ENCODE data around the gene CRYBA4.
"Not testable (repeated sequence)": the region's sequence is repeated elsewhere in the genome, so short reads cannot be mapped to it uniquely, and the experiment has no call there.

CRYBA4 gene

GRCh38 chr22:26604368-26604767 is 17.4 kb upstream of the CRYBA4 start:
- no peak overlapping the region for H3K27ac ChIP-seq
- no peaks in the 10 kb centered on the region for H3K36me3 ChIP-seq (ENCODE audit: insufficient read depth, low read length)
- H3K9ac ChIP-seq (ENCODE audit: insufficient read length), result no peak overlapping the region
- no peaks in the 10 kb centered on the region for H3K9me3 ChIP-seq (ENCODE audit: low read depth, low read length)
- TF ChIP-seq FOXP2 (optimal IDR thresholded peaks at IDR 0.05; ENCODE audit: control extremely low read depth, extremely low read length, insufficient read depth) (no peak), EZH2 (IDR thresholded peaks at IDR 0.05) (no peak), POLR2AphosphoS5 (IDR thresholded peaks at IDR 0.05; ENCODE audit: borderline replicate concordance, low read depth, low read length) (no peak)
- no peak overlapping the region for H3K4me3 ChIP-seq
- DNase-seq (ENCODE audit: low read depth, low spot score), result no peak

DNA sequence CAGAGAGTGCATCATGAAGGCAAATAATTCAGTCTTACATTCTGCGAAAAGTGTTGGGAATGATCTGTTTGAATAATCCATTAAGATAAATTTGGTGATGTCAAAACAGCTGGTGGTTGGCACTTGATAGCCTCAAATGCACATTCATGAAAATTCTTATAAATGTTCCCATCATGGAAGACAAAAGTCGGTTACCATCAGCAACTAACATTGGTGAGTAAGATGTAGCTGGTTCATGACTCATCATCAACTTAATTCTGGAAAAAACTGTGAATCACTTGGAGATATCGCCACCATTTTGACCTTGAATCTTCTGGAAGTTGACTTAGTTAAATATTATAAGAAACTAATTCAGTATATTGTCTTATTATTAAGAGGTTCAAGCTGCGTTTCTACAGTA is 15.2 kb upstream of the CRYBA4 start:
- no peaks in the 10 kb centered on the region for H3K9me3 ChIP-seq (ENCODE audit: low read depth, low read length)
- no peak overlapping the region for H3K9ac ChIP-seq (ENCODE audit: insufficient read length)
- H3K36me3 ChIP-seq (ENCODE audit: insufficient read depth, low read length), result no peaks in the 10 kb centered on the region
- H3K27ac ChIP-seq, result no peak overlapping the region
- TF ChIP-seq POLR2AphosphoS5 (IDR thresholded peaks at IDR 0.05; ENCODE audit: borderline replicate concordance, low read depth, low read length) (no peak), EZH2 (IDR thresholded peaks at IDR 0.05) (no peak), FOXP2 (optimal IDR thresholded peaks at IDR 0.05; ENCODE audit: control extremely low read depth, extremely low read length, insufficient read depth) (no peak)
- H3K4me3 ChIP-seq, result no peak overlapping the region
- no peak for DNase-seq (ENCODE audit: low read depth, low spot score)

GRCh38 chr22:26608129-26608528 is 13.6 kb upstream of the CRYBA4 start:
- Histone ChIP-seq H3K9me3 (ENCODE audit: low read depth, low read length) (no peaks in the 10 kb centered on the region), H3K36me3 (ENCODE audit: insufficient read depth, low read length) (no peaks in the 10 kb centered on the region), H3K27ac (no peak overlapping the region), H3K9ac (ENCODE audit: insufficient read length) (no peak overlapping the region), H3K4me3 (no peak overlapping the region)
- no peak for DNase-seq (ENCODE audit: low read depth, low spot score)
- no peak for TF ChIP-seq FOXP2 (optimal IDR thresholded peaks at IDR 0.05; ENCODE audit: control extremely low read depth, extremely low read length, insufficient read depth)

DNA sequence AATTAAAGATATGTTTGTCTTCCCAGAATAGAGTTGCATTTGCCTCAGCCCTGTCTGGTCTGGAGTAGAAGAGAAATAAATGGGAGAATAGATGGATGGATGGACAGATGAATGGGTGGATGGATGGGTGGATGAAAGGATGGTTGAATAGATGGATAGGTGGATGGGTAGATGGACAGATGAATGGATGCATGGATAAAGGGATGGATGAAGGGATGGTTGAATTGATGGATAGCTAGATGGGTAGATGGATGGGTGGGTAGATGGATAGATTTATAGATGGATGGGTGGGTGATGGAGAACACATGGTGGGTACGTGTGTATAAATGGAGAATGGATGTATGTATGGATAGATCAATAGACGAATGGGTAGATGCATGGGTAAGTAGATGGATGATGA is 12.5 kb upstream of the CRYBA4 start:
- DNase-seq (ENCODE audit: low read depth, low spot score), result no peak
- no peak overlapping the region for H3K4me3 ChIP-seq
- H3K9me3 ChIP-seq (ENCODE audit: low read depth, low read length), result no peaks in the 10 kb centered on the region
- H3K36me3 ChIP-seq (ENCODE audit: insufficient read depth, low read length), result no peaks in the 10 kb centered on the region
- H3K27ac ChIP-seq, result no peak overlapping the region
- no peak overlapping the region for H3K9ac ChIP-seq (ENCODE audit: insufficient read length)
- no peak for TF ChIP-seq FOXP2 (optimal IDR thresholded peaks at IDR 0.05; ENCODE audit: control extremely low read depth, extremely low read length, insufficient read depth)
- TF ChIP-seq EZH2 (IDR thresholded peaks at IDR 0.05), result no peak
- no peak for TF ChIP-seq POLR2AphosphoS5 (IDR thresholded peaks at IDR 0.05; ENCODE audit: borderline replicate concordance, low read depth, low read length)

- DNase-seq (ENCODE audit: low read depth, low spot score), result no peak
- Histone ChIP-seq H3K36me3 (ENCODE audit: insufficient read depth, low read length) (no peaks in the 10 kb centered on the region), H3K9me3 (ENCODE audit: low read depth, low read length) (no peaks in the 10 kb centered on the region), H3K9ac (ENCODE audit: insufficient read length) (no peak overlapping the region), H3K27ac (no peak overlapping the region), H3K4me3 (no peak overlapping the region)
- no peak for TF ChIP-seq FOXP2 (optimal IDR thresholded peaks at IDR 0.05; ENCODE audit: control extremely low read depth, extremely low read length, insufficient read depth)
Observed at GRCh38 chr22:26610072-26610958, 11.4 kb upstream of the CRYBA4 start.

- H3K4me3 ChIP-seq, result no peak overlapping the region
- H3K9me3 ChIP-seq (ENCODE audit: low read depth, low read length), result no peaks in the 10 kb centered on the region
Observed at GRCh38 chr22:26610996-26611395, 10.8 kb upstream of the CRYBA4 start.

DNA sequence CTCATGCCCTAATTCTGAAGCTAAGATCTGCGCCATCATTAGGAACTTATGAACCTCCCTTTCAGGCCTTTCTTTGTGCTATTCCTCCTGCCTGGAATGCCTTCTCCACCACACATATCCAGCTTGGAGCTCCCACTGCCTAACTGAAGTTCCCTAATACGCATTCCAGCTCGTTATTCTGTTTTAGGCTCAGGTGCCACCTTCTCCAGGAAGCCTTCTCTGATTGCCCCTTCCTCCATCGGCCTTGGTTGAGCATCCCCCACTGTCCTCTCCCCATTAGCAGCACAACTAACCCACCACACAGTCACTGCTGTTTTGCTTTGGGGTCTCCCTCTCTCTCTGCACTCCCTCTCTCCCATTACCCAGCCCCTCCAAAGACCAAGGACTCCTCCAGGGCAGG is 9.1 kb upstream of the CRYBA4 start:
- H3K27ac ChIP-seq, result no peak overlapping the region
- no peak overlapping the region for H3K4me3 ChIP-seq

More at GRCh38 chr22:26610996-26611395, 10.8 kb upstream of the CRYBA4 start:
- TF ChIP-seq POLR2AphosphoS5 (IDR thresholded peaks at IDR 0.05; ENCODE audit: borderline replicate concordance, low read depth, low read length), result no peak
- no peak for TF ChIP-seq EZH2 (IDR thresholded peaks at IDR 0.05)
- TF ChIP-seq FOXP2 (optimal IDR thresholded peaks at IDR 0.05; ENCODE audit: control extremely low read depth, extremely low read length, insufficient read depth), result no peak
- Histone ChIP-seq H3K27ac (no peak overlapping the region), H3K36me3 (ENCODE audit: insufficient read depth, low read length) (no peaks in the 10 kb centered on the region), H3K9ac (ENCODE audit: insufficient read length) (no peak overlapping the region)
- DNase-seq (ENCODE audit: low read depth, low spot score), result no peak

DNA sequence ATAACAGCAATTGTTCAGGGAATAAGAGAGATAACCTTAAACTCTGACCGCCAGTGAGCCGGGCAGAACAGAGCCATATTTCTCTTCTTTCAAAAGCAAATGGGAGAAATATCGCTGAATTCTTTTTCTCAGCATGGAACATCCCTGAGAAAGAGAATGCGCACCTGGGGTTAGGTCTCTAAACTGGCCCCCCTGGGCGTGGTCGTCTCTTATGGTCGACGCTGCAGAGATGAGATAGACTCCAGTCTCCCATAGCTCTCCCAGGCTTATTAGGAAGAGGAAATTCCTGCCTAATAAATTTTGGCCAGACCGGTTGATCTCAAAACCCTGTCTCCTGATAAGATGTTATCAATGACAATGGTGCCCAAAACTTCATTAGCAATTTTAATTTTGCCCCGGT is 8.0 kb upstream of the CRYBA4 start:
- not testable (repeated sequence) for H3K27ac ChIP-seq; DNase-seq (ENCODE audit: low read depth, low spot score); H3K36me3 ChIP-seq (ENCODE audit: insufficient read depth, low read length); H3K4me3 ChIP-seq; H3K9me3 ChIP-seq (ENCODE audit: low read depth, low read length); H3K9ac ChIP-seq (ENCODE audit: insufficient read length)

More for the DNA sequence above, 9.1 kb upstream of the CRYBA4 start:
- H3K9ac ChIP-seq (ENCODE audit: insufficient read length), result no peak overlapping the region
- no peaks in the 10 kb centered on the region for H3K9me3 ChIP-seq (ENCODE audit: low read depth, low read length)
- no peak for DNase-seq (ENCODE audit: low read depth, low spot score)
- no peaks in the 10 kb centered on the region for H3K36me3 ChIP-seq (ENCODE audit: insufficient read depth, low read length)
- no peak for TF ChIP-seq FOXP2 (optimal IDR thresholded peaks at IDR 0.05; ENCODE audit: control extremely low read depth, extremely low read length, insufficient read depth)
- TF ChIP-seq POLR2AphosphoS5 (IDR thresholded peaks at IDR 0.05; ENCODE audit: borderline replicate concordance, low read depth, low read length), result no peak
- no peak for TF ChIP-seq EZH2 (IDR thresholded peaks at IDR 0.05)

DNA sequence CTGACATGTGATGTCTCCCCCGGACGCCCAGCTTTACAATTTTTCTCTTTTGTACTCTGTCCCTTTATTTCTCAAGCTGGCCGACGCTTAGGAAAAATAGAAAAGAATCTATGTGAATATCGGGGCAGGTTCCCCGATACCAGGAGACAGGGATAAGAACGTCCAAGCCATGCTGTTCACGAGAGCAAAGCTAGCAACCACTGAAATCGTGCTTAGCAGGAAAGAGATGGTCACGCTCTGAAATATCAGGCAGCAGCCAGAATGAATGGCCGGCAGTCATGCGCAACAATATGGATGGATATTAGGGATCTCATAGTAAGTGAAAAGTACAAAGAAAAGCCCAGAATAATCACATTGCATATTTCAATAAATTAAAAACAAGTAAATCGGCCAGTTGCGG is 7.4 kb upstream of the CRYBA4 start:
- no peak overlapping the region for H3K27ac ChIP-seq
- H3K9ac ChIP-seq (ENCODE audit: insufficient read length), result no peak overlapping the region
- no peak for TF ChIP-seq FOXP2 (optimal IDR thresholded peaks at IDR 0.05; ENCODE audit: control extremely low read depth, extremely low read length, insufficient read depth)
- TF ChIP-seq EZH2 (IDR thresholded peaks at IDR 0.05), result no peak
- TF ChIP-seq POLR2AphosphoS5 (IDR thresholded peaks at IDR 0.05; ENCODE audit: borderline replicate concordance, low read depth, low read length), result no peak
- H3K9me3 ChIP-seq (ENCODE audit: low read depth, low read length), result no peaks in the 10 kb centered on the region
- H3K4me3 ChIP-seq, result no peak overlapping the region
- no peaks in the 10 kb centered on the region for H3K36me3 ChIP-seq (ENCODE audit: insufficient read depth, low read length)
- DNase-seq (ENCODE audit: low read depth, low spot score), result no peak
